ENCODE measurements around the gene RNF31. TPM values are rescaled to one million over a fixed set of nuclear protein-coding genes. Genes with fewer than 3 reads are reported as not detected.

RNF31 gene
- total RNA-seq, 2 donors from 2014 or later: 36.1 to 70.4 TPM

GRCh38 chr14:24184104-24184970 lies 37.0 kb downstream of the RNF31 start:
- H3K9ac ChIP-seq (ENCODE audit: low read depth in 2 of 2, low read length in 2 of 2): no peak overlapping the region
- H3K36me3 ChIP-seq: no peaks in the 10 kb centered on the region
- no peak for TF ChIP-seq CTCF (IDR thresholded peaks at IDR 0.05)
- H3K27me3 ChIP-seq: no peaks in the 10 kb centered on the region
- no peak overlapping the region for H3K27ac ChIP-seq
- H3K4me1 ChIP-seq: no peaks in the 10 kb centered on the region
- DNase-seq: no peak
- no peak overlapping the region for H3K4me3 ChIP-seq
- H3K9me3 ChIP-seq: no peaks in the 10 kb centered on the region
- intact Hi-C loops (cut with DNase I): no loop called here

GRCh38 chr14:24185026-24185425 lies 37.7 kb downstream of the RNF31 start:
- Histone ChIP-seq H3K9me3 (no peaks in the 10 kb centered on the region), H3K4me1 (no peaks in the 10 kb centered on the region), H3K4me3 (no peak overlapping the region), H3K9ac (ENCODE audit: low read depth in 2 of 2, low read length in 2 of 2) (no peak overlapping the region), H3K36me3 (no peaks in the 10 kb centered on the region), H3K27me3 (no peaks in the 10 kb centered on the region), H3K27ac (no peak overlapping the region)
- intact Hi-C loops (cut with DNase I): no loop called here
- no peak for DNase-seq
- no peak for TF ChIP-seq CTCF (IDR thresholded peaks at IDR 0.05)

- no peak overlapping the region for H3K4me3 ChIP-seq
- no peaks in the 10 kb centered on the region for H3K36me3 ChIP-seq
- no peak overlapping the region for H3K27ac ChIP-seq
- H3K27me3 ChIP-seq: no peaks in the 10 kb centered on the region
- no peaks in the 10 kb centered on the region for H3K4me1 ChIP-seq
- no peak overlapping the region for H3K9ac ChIP-seq (ENCODE audit: low read depth in 2 of 2, low read length in 2 of 2)
- intact Hi-C loops (cut with DNase I): no loop called here
- no peaks in the 10 kb centered on the region for H3K9me3 ChIP-seq
- DNase-seq: no peak
- TF ChIP-seq CTCF (IDR thresholded peaks at IDR 0.05): no peak
Observed at GRCh38 chr14:24185741-24186140, 38.4 kb downstream of the RNF31 start.

GRCh38 chr14:24186831-24187538 lies 39.7 kb downstream of the RNF31 start:
- no peaks in the 10 kb centered on the region for H3K36me3 ChIP-seq
- intact Hi-C loops (cut with DNase I): no loop called here

GRCh38 chr14:24187539-24187915 lies 40.2 kb downstream of the RNF31 start:
- Histone ChIP-seq H3K36me3 (no peaks in the 10 kb centered on the region), H3K27me3 (no peaks in the 10 kb centered on the region), H3K9ac (ENCODE audit: low read depth in 2 of 2, low read length in 2 of 2) (peak overlapping the region; percentile 52 to 79), H3K4me3 (peak overlapping the region; percentile 54), H3K9me3 (no peaks in the 10 kb centered on the region), H3K27ac (no peak overlapping the region), H3K4me1 (no peaks in the 10 kb centered on the region)
- no peak for TF ChIP-seq CTCF (IDR thresholded peaks at IDR 0.05)
- DNase-seq: no peak
- intact Hi-C loops (cut with DNase I): no loop called here

More at GRCh38 chr14:24186831-24187538, 39.7 kb downstream of the RNF31 start:
- no peak for DNase-seq
- Histone ChIP-seq H3K9me3 (no peaks in the 10 kb centered on the region), H3K4me3 (no peak overlapping the region), H3K9ac (ENCODE audit: low read depth in 2 of 2, low read length in 2 of 2) (peak overlapping the region; percentile 33 to 79), H3K4me1 (no peaks in the 10 kb centered on the region), H3K27me3 (no peaks in the 10 kb centered on the region), H3K27ac (no peak overlapping the region)
- TF ChIP-seq CTCF (IDR thresholded peaks at IDR 0.05): no peak
